Myometrial cell (primary cell): ENCODE measurements around the gene C9orf43. TPM values are rescaled to one million over a fixed set of nuclear protein-coding genes. Genes with fewer than 3 reads are reported as not detected.

Experiments used
- total RNA-seq: library from RNA; depleted of rRNA; stranded (reverse); fragments of >200 nt; gene quantifications from 2 replicates; pipeline ENCODE4 v1.2.3, GENCODE V29; 2015

Gene C9orf43, protein sequence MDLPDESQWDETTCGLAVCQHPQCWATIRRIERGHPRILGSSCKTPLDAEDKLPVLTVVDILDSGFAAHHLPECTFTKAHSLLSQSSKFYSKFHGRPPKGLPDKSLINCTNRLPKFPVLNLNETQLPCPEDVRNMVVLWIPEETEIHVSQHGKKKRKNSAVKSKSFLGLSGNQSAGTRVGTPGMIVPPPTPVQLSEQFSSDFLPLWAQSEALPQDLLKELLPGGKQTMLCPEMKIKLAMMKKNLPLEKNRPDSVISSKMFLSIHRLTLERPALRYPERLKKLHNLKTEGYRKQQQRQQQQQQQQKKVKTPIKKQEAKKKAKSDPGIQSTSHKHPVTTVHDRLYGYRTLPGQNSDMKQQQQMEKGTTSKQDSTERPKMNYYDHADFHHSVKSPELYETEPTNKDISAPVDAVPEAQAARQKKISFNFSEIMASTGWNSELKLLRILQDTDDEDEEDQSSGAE
- total RNA-seq: 0.18 TPM in 1 of 2 replicates, not detected in the other

DNA sequence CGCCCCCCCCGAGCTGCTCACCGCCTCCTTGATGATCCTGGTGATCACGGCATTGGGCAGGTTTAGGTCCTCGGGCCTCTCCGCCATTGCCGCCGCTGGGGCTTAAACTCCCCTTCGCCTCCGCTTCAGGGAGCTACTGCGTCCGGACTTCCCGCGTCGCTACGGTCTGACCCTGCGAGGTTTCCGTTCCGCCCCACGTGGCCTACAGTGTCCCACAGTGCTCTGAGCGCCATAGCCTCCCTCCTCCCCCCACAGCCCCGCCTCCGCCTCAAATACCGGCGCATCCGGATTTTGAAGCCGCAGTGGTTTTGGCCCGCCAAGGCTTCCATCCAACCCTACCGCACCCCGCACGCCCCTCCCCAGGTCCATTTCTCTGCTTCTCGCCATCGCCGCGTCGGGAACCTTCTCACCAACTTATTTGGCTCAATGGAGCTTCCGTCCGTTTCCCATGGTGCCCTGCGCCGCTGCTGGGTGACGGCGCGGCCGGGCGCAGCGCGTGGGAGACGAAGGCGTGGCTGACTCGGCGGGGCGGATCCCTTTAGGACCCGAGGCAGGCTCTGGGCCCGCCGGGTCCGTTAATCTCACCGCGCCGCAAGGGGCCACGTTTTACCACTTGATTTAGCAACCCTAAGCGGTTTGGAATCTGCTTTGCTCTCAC, at the start of gene C9orf43, which contains the start of gene POLE3:
Gene C9orf43 (plus strand): TSS at position 541 of the 658 bp plus-strand sequence. CDS start 2,747 bp downstream, outside the sequence.
Gene POLE3 (minus strand): TSS at position 469 of the 658 bp plus-strand sequence. CDS start 382 bp downstream, at position 87.

DNA sequence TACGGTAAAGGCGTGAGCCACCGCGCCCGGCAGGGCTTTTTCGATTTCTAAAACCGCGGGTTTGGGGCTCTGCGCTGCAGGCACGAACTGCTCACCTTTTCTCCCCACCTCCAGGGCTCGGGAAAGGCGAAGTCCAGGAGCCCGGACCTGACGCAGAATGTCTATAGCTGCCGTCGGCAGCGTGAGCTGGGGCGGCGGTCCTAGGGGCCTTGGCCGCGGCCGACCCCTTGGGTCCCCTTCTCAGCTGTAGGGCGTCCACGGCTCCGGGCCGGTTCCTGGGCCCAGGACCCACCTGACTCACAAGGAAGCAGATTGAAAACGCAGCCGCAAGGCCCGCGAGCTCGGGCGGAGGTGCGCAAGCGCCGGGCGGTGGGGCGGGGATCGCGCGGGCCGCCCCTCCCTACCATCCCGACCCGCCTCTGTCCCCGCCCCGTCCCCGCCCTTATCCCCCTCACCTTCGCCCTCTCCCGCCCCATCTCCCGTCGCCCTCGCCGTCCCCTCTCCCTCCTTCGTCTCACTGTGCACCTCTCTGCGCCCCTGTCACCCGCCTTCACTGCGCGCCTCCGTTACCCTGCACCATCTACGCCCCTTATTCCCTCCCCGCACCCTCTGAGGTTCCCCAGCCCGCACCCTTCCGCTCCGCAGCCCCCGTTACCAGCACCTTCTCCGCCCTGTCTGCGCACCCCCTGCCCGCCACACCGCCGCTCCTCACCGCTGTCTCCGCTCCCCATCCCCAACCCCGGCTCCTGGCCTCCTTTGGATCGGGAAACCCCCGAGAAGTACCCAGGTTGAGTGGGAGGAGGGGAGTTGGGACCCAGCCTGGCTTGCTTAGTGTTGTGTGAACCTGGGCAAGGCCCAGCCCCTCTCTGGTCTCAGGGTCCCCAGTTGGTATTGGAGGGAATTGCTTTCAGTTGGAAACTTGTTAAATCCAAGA, 33.6 kb upstream of the C9orf43 start, which contains the start of gene HDHD3:
Gene HDHD3 (minus strand): TSS at position 353 of the 934 bp plus-strand sequence. CDS start 2,632 bp downstream, outside the sequence.

DNA sequence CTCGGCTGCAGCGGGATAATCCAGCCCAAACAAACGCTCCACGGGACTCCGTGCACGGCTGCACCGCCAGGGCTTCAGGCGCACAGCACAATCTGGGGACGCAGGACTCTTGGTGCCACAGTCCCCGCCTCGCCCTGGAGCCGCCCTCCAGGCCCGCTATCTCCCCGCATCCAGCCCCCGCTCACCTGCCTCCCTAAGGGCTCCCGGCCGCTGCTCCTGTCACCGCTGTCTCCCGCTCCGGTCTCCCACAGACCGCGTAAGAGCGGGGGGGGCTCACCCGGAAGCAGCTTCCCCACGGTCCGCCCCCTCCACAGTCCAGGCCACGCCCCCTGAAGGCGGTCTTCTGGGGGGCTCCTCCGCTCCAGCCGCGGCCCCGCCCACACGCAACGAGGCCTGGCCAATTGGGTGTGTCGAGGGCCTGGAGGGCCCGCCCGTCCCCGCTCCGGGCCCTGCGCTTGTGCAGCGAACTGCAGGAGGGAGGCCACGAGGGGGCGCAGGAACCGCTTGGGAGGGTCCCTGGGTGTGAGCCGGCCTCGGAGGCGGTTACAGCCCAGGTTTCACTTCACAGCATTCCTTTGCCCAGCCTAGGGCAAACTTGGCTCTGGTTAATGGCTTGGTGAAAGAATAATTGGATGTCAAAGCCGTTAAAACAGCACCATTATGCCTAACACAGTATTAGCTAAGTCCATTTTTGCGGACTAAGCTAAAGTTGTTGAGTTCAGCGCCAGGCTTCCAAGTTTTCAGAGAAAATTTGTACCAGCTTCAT, 9.3 kb upstream of the C9orf43 start, which contains the start of gene ALAD:
Gene ALAD (minus strand): TSS at position 258 of the 766 bp plus-strand sequence. CDS start 7,725 bp downstream, outside the sequence.

DNA sequence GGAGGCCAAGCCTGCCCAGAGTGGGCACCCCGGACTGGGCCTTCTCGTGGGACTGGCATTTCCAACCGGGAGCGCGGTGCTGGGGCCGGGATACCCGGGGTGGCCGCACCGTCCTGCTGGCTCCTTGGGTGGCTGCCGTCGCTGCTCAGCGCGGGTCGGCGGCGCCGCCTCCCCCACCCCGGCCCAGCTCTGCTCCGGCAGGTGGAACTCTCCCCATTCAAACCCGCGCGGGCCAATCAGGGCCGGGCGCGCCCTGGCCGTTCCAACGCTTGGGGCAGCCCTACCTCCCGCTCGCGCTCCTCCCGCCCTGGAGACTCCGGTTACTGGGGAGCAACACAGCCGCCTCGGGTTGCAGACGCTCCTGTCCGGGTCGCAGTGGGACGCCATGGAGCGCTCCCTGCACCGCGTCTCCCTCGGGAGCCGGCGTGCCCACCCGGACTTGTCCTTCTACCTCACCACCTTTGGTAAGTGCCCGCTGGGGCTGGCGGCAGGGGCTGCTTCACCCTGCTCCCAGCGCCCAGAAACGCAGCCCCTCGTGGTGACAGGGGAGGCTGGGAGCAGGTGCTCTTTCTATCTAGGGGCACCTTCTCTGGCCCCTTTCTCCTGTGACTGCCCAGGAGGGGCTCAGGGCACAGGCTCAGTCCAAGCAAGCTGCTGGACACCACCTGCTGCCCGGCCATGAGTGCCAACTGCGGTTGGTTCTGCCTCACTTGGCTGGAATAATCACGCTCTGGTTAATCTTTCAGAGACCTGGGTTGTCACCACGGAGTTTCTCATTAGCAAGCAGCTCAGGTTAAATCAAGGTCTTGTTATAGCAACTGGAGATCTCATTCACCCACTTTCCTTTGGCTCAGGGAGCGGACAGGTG, 53.1 kb downstream of the C9orf43 start, which contains the start of gene RGS3:
Gene RGS3 (plus strand): TSS at position 310 of the 868 bp plus-strand sequence. CDS start 76 bp downstream, at position 386.

Other genes with a start within 250 kb of the C9orf43 start
- gene FKBP15, start 189.5 kb upstream of the C9orf43 start, total RNA-seq: 12.4 and 21.3 TPM in 2 replicates
- gene SLC31A1, start 189.2 kb upstream of the C9orf43 start, total RNA-seq: 29.7 and 36.0 TPM in 2 replicates
- 30.0 and 39.5 TPM in 2 replicates for gene CDC26, start 135.2 kb upstream of the C9orf43 start, total RNA-seq
- gene PRPF4, start 135.1 kb upstream of the C9orf43 start, total RNA-seq: 22.5 and 27.8 TPM in 2 replicates
- gene RNF183, start 107.4 kb upstream of the C9orf43 start, total RNA-seq: not detected in 2 replicates
- 0.29 and 2.1 TPM in 2 replicates for gene WDR31, start 70.5 kb upstream of the C9orf43 start, total RNA-seq
- not detected in 2 replicates for gene BSPRY, start 61.2 kb upstream of the C9orf43 start, total RNA-seq
- gene HDHD3, start 33.8 kb upstream of the C9orf43 start, total RNA-seq: 7.5 and 8.9 TPM in 2 replicates
- 16.1 and 16.7 TPM in 2 replicates for gene ALAD, start 9.5 kb upstream of the C9orf43 start, total RNA-seq
- 55.6 and 59.1 TPM in 2 replicates for gene POLE3, start 72 bp upstream of the C9orf43 start, total RNA-seq
- 35.6 and 35.7 TPM in 2 replicates for gene RGS3, start 53.0 kb downstream of the C9orf43 start, total RNA-seq